IMR-90 (cell line): ENCODE data around the gene TMEM190.

Source experiments
- CEBPB ChIP-seq: IDR thresholded peaks from 2 replicates; pipeline ENCODE4 v1.6.1; 2012; ENCODE audit warnings: low read depth, low read length, improper control_type of control experiment
- CTCF ChIP-seq: conservative IDR thresholded peaks from 2 replicates; pipeline ENCODE4 v1.5.1; 2012; ENCODE audit warnings: mild to moderate bottlenecking, low read depth, low read length, improper control_type of control experiment
- MAZ ChIP-seq: IDR thresholded peaks from 2 replicates; pipeline ENCODE4 v1.6.1; 2012; ENCODE audit warnings: low read depth, mild to moderate bottlenecking, low read length, improper control_type of control experiment, moderate library complexity, borderline replicate concordance
- POLR2A ChIP-seq: IDR thresholded peaks from 2 replicates; pipeline ENCODE4 v1.6.1; 2012; ENCODE audit warnings: mild to moderate bottlenecking, low read depth, low read length
- TF ChIP-seq, protein P1 (sequence below): fragments of 150-350 bp; IDR thresholded peaks from 2 replicates; pipeline ENCODE4 v1.6.1; 2016; ENCODE audit warnings: low read depth, mild to moderate bottlenecking, low read length, moderate library complexity, borderline replicate concordance

DNA sequence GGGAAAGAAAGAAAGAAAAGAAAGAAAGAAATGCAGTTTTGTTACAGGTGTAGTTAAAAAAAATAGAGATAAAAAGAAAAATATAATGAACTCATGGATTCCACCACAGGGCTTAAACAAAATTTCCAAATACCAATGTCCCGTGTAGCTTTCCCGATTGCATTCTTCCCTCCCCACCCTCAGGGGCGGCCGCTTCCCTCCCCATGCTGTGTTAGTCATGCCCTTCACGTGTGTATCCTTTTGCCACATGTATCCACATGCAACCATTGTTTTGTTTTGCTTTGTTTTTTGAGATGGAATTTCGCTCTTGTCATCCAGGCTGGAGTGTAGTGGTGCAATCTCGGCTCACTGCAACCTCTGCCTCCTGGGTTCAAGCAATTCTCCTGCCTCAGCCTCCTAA lies 40.5 kb upstream of the TMEM190 start:
- TF ChIP-seq CEBPB = no peak
- TF ChIP-seq POLR2A = no peak
- TF ChIP-seq MAZ = no peak
- no peak for TF ChIP-seq CTCF
- TF ChIP-seq, protein P1, sequence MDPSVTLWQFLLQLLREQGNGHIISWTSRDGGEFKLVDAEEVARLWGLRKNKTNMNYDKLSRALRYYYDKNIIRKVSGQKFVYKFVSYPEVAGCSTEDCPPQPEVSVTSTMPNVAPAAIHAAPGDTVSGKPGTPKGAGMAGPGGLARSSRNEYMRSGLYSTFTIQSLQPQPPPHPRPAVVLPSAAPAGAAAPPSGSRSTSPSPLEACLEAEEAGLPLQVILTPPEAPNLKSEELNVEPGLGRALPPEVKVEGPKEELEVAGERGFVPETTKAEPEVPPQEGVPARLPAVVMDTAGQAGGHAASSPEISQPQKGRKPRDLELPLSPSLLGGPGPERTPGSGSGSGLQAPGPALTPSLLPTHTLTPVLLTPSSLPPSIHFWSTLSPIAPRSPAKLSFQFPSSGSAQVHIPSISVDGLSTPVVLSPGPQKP = no peak
